NCI-H526 (cell line): ENCODE data around the gene LDLRAD3.
A peak's percentile ranks its signal among the peaks of the same experiment; 100 is the strongest.
"Not testable (repeated sequence)": the region's sequence is repeated elsewhere in the genome, so short reads cannot be mapped to it uniquely, and the experiment has no call there.

Source experiments
- DNase-seq, 2 experiments: peaks; one replicate each; lab custom pipeline; 2025; lab: John Stamatoyannopoulos, UW

LDLRAD3 gene

GRCh38 chr11:36164506-36165250 is 220.8 kb downstream of the LDLRAD3 start:
- DNase-seq, result no peak

- no peak for DNase-seq
These were observed 221.9 kb downstream of the LDLRAD3 start for GRCh38 chr11:36165621-36166397.

GRCh38 chr11:36167073-36167472 is 223.2 kb downstream of the LDLRAD3 start:
- no peak for DNase-seq

GRCh38 chr11:36167729-36168128 is 223.9 kb downstream of the LDLRAD3 start:
- no peak for DNase-seq

- no peak for DNase-seq
These were observed 234.0 kb downstream of the LDLRAD3 start for GRCh38 chr11:36177836-36178235.

- DNase-seq, result no peak
These were observed 242.7 kb downstream of the LDLRAD3 start for GRCh38 chr11:36186340-36187175.

- no peak for DNase-seq
These were observed 243.8 kb downstream of the LDLRAD3 start for GRCh38 chr11:36187622-36188021.

- not testable (repeated sequence) for DNase-seq
These were observed 245.9 kb downstream of the LDLRAD3 start for GRCh38 chr11:36189735-36190134.

GRCh38 chr11:36191941-36192340 is 248.1 kb downstream of the LDLRAD3 start:
- DNase-seq, result no peak

GRCh38 chr11:36192425-36193289 is 248.8 kb downstream of the LDLRAD3 start:
- DNase-seq, result no peak

GRCh38 chr11:36193290-36193619 is 249.4 kb downstream of the LDLRAD3 start:
- no peak for DNase-seq

- no peak for DNase-seq
These were observed 249.9 kb downstream of the LDLRAD3 start for GRCh38 chr11:36193721-36194120.

- DNase-seq, result no peak
These were observed 251.9 kb downstream of the LDLRAD3 start for GRCh38 chr11:36195496-36196354.

- DNase-seq, result peak; percentile 52 to 70
These were observed 252.6 kb downstream of the LDLRAD3 start for GRCh38 chr11:36196411-36196998.

- no peak for DNase-seq
These were observed 257.5 kb downstream of the LDLRAD3 start for GRCh38 chr11:36201411-36201810.

GRCh38 chr11:36205536-36205935 is 261.7 kb downstream of the LDLRAD3 start:
- no peak for DNase-seq

- no peak for DNase-seq
These were observed 266.7 kb downstream of the LDLRAD3 start for GRCh38 chr11:36210529-36210928.

- DNase-seq, result no peak
These were observed 268.0 kb downstream of the LDLRAD3 start for GRCh38 chr11:36211761-36212430.

GRCh38 chr11:36212564-36213392 is 268.9 kb downstream of the LDLRAD3 start:
- no peak for DNase-seq
